Posterior cingulate gyrus (tissue), 11 donors: Measurements from ENCODE around the gene EPS8L3.
A peak's percentile ranks its signal among the peaks of the same experiment; 100 is the strongest.

Experiments used
- DNase-seq, 10 donors: peaks; one replicate each; pipeline versions ENCODE4 v3.0.0 to v3.0.0-alpha.2; 2020 to 2021; ENCODE audit warnings: mixed read lengths in 3 of 10
- intact Hi-C: fragments of 100-400 bp; cut with DNase I; formaldehyde crosslinking; loops from one replicate; pipeline ENCODE4 v1.15.1; 2023

The EPS8L3 gene

DNA sequence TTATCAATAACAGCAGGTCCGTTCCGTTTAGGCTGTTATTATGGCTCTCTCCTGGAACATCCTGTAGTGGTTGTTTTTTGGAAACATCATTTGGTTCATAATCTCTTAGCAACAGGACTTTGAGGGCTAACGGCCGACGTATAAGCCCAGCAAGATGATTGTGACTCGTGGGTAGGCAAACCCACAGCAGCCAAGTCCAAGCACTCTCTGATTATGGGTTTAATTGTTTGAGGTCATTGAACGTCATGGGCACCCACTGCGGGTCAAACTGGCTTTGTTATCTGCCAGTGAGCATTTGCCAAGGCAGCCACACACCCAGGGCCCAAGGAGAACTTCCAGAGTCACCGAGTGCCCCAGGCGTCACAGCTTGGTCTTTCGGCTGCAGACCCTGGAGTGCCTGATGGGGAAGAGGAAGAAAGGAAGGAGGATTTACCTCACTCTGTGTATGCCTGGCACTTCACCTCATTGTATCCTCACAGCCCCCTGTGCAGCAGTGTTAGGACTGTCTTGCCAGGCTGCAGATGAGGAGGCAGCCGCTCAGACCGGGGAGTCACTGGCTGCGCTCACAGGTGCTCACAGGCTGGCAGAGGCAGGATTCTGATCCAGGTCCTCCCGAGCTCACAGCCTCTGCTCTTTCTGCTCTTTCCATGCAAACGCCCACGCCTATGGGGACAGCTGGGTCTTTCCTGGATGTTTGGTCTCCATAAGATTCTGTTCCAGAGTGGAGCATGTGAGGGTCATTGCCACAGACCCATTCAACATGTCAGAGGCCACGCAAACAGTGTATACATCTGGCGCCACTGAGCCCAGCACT lies 30.8 kb upstream of the EPS8L3 start:
- intact Hi-C loops = loop anchor here (5.0 kb wide), 2 partner anchors 118 to 188 kb away; partner anchors contain the start of genes AHCYL1 and CSF1

GRCh38 chr1:109793486-109794318 lies 30.0 kb upstream of the EPS8L3 start:
- intact Hi-C loops = loop anchor here (5.0 kb wide), 2 partner anchors 119 to 189 kb away; partner anchors contain the start of genes AHCYL1 and CSF1
- peak in 4 of 10 donors; percentile 3 to 53 (median 8) for DNase-seq

More for the DNA sequence above, 30.8 kb upstream of the EPS8L3 start:
- peak in 5 of 10 donors; percentile 5 to 65 (median 19) for DNase-seq

DNA sequence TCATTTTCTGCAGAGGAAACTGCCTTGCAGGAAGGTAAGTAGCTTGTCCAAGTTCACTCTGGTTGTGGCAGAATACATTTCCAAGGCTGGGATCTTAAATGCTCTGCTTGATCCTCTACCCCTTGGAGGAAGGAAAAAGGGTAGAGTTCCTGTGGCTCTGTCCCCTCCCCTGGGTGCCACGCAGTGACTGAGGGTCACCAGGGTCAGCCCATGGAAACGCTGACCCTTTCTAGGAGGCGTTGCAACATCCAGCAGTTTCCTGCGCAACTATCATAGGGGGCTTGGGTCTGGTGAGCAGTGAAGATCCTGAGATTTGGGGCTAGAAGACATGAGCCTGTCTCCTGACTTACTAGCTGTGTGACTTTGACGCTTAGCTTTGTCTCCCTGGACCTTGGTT lies 29.4 kb upstream of the EPS8L3 start:
- DNase-seq = peak in 2 of 10 donors; percentile 5 to 14
- intact Hi-C loops = loop anchor here (5.0 kb wide), 2 partner anchors 119 to 189 kb away; partner anchors contain the start of genes AHCYL1 and CSF1

DNA sequence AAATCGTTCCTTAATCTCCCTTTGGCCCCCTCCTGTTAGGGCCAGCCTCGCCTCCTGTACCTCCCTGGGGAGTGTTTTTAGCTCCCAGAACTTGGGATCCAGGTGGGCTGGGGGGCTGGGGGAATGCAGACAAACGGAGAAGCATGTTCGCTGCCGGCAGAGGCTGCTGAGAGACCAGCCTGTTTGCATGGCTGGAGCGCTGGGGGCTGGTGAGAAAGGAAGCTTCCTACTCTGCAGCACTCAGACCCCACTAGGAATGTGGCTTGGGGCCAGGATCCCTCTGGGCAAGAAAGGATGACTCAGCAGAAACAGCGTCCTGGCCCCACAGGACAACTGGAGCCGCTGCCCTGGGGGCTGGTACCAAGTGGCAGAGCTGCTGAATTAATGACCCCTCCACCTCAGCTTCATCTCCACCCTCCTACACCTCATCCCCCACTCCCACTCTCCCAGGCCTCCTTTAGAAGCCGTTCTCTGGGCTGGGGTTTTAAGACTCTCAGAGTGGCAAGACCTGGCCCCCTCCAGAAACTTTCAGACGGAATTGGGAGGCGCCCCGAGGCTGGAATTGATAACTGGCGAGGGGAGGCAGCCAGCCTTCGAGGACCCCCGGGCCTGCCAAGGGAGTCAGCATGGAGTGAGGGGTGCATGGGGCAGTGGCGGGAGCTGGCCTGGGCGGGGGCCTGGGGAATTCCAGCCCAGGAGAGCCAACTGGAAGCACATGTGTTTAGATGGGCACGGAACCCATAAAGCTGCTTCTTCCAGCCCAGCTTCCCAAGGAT lies 28.5 kb upstream of the EPS8L3 start:
- intact Hi-C loops = loop anchor here (5.0 kb wide), 2 partner anchors 120 to 190 kb away; partner anchors contain the start of genes AHCYL1 and CSF1
- peak; percentile 41 to 93 (median 61) for DNase-seq

DNA sequence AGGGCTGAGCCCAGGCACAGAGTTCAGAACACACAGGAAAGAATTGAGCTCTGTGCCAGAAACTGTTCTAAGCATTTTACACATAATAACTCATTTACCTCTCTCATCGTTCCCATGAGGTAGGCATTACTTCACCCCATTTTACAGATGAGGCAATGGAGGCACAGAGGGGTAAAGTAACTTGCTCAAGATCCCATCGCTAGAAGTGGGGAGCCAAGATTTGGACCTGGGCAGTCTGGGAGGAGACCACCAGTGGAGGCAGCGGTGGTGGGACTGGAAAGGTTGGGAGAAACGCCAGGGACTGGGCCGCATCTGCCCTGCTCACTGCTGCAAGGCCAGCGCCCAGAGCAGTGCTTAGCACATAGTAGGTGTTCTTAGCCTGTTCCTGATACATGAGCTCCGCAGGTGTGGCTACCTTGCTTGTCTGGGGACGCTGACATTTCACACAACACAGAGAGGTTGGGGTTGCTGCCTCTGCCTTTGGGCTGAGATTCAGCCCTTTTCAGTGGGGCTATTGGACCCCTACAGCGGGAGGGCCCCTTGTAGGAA lies 27.8 kb upstream of the EPS8L3 start:
- peak in 4 of 10 donors; percentile 7 to 70 (median 42) for DNase-seq
- intact Hi-C loops = loop anchor here (5.0 kb wide), 2 partner anchors 121 to 191 kb away; partner anchors contain the start of genes AHCYL1 and CSF1

GRCh38 chr1:109790735-109791494 lies 27.2 kb upstream of the EPS8L3 start:
- intact Hi-C loops = loop anchor here (5.0 kb wide), 2 partner anchors 121 to 191 kb away; partner anchors contain the start of genes AHCYL1 and CSF1
- peak in 5 of 10 donors; percentile 12 to 86 (median 26) for DNase-seq

- intact Hi-C loops = loop anchor here (5.0 kb wide), 2 partner anchors 122 to 192 kb away; partner anchors contain the start of genes AHCYL1 and CSF1
- DNase-seq = no peak
These were observed 26.6 kb upstream of the EPS8L3 start for GRCh38 chr1:109790329-109790728.

GRCh38 chr1:109789551-109790180 lies 25.9 kb upstream of the EPS8L3 start:
- DNase-seq = peak in 4 of 10 donors; percentile 4 to 43 (median 8)
- intact Hi-C loops = loop anchor here (5.0 kb wide), 2 partner anchors 123 to 193 kb away; partner anchors contain the start of genes AHCYL1 and CSF1

DNA sequence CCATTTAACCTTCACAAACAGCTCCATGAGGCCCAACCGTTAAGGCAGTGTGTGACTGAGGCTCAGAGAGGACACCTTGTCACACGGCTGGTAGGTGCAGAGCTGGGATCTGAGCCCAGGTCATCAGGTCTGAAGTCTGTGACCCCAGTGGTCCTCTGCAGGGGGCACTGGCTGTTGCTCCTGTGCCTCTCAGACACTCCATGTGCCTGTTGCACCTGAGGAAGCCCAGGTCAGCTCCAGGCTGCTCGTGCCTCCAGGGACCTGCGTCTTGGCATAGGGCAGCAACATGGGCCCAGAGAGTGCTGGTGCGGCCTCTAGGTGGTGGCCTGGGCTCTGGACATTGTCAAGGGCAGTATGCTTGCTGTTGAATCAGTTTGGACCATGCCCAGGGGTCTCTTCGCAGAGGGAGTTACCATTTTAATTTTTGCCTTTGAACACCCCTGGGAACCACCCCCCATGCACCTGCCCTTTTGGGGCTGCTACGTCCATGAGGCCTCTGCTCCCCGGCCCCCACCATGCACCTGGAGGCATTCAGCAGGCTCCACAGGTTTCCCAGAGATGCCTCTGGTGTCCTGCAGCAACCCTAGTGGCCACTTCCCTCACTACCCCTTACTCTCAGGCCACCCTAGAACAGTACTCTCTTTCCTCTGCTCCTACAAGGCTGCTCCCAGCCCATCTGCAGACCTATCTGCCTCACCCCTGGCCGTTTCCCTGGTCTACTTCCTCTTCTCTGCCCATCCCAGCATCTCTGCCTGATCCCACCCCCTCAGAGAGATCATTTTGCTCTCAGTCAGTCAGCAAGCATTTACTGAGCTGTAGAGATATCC lies 25.2 kb upstream of the EPS8L3 start:
- intact Hi-C loops = no loop called here

GRCh38 chr1:109787845-109788601 lies 24.3 kb upstream of the EPS8L3 start:
- intact Hi-C loops = no loop called here
- DNase-seq = peak in 6 of 10 donors; percentile 10 to 80 (median 39)

More for the DNA sequence above, 25.2 kb upstream of the EPS8L3 start:
- DNase-seq = peak in 5 of 10 donors; percentile 11 to 71 (median 16)

- DNase-seq = peak in 5 of 10 donors; percentile 2 to 58 (median 39)
- intact Hi-C loops = no loop called here
These were observed 23.6 kb upstream of the EPS8L3 start for GRCh38 chr1:109787211-109787844.

DNA sequence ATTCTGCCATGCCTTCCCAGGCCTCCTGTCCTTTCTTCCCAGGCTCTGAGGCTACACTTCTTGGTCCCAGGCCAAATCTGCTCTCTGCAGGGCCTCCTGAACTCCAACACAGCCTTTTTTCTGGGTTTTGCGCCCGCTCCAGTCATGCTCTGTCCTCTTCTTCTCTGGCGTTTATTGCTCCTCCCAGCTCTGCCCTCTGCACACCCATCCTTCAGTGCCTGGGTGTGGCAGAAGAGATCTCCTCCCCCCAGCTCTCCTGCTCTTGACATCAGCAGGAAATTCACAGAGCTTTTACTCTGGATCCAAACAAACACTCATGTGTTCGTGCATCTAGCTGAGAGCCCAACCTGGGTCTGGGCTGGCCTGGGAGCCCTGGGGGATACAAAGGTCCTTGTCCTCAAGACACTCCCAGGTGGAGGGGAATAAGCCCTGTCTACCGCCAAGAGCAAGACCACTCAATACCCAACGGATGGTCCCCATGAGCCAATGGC lies 22.9 kb upstream of the EPS8L3 start:
- intact Hi-C loops = no loop called here
- DNase-seq = peak in 4 of 10 donors; percentile 7 to 54 (median 20)

DNA sequence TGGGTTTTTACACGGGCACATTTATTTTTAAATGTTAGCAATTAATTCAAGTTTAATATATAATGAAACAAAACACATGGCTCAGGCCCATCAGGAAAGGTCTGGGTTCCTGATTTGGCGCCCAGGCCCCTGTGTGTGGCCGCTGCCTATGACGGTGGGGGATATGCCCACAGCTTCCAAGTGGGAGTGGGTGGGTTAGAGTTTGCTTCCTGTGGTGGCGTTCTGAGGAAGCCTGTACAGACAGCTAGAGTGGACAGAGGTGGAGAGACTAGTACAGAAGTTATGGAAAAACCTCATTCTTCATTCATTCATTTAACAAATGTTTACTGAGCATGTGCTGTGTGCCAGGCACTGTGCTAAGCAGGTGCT lies 22.4 kb upstream of the EPS8L3 start:
- intact Hi-C loops = no loop called here
- DNase-seq = peak in 3 of 10 donors; percentile 9 to 66 (median 32)

- DNase-seq = peak in 4 of 10 donors; percentile 13 to 57 (median 43)
- intact Hi-C loops = no loop called here
These were observed 21.9 kb upstream of the EPS8L3 start for GRCh38 chr1:109785446-109786111.
